PC-9 (cell line): Measurements from ENCODE around the gene STXBP2. TPM values are rescaled to one million over a fixed set of nuclear protein-coding genes. Genes with fewer than 3 reads are reported as not detected.
A peak's percentile ranks its signal among the peaks of the same experiment; 100 is the strongest.

ENCODE experiments used
- BruUV-seq: library from RNA; stranded (reverse); fragments of 400-500 nt; replicated peaks from 2 replicates; lab custom pipeline; 2021; lab: Mats Ljungman, UMichigan
- CTCF ChIA-PET: fragments of 300-600 bp; sonication (Branson Sonifier 250); formaldehyde crosslinking; loops from one replicate; lab custom pipeline; 2022; ENCODE audit warnings: antibody characterized with exemption; lab: Charles Lee
- POLR2A ChIA-PET: fragments of 300-600 bp; sonication (Branson Sonifier 250); formaldehyde crosslinking; loops from one replicate; lab custom pipeline; 2022; ENCODE audit warnings: antibody characterized with exemption; ENCODE audit not compliant: unreplicated experiment; lab: Charles Lee
- DNase-seq, 2 experiments: peaks; one replicate each; pipeline versions ENCODE4 v3.0.0 to v3.0.0-alpha.2; 2015 to 2022; ENCODE audit warnings: mixed read lengths in 1 of 2
- H2AFZ ChIP-seq: fragments of 200-600 bp; sonication (generic); 2 replicates; pipeline ENCODE4 v1.8.1; 2017; ENCODE audit warnings: antibody characterized with exemption
- H3F3A ChIP-seq: fragments of 200-600 bp; sonication (generic); 2 replicates; pipeline ENCODE4 v1.8.1; 2017; ENCODE audit warnings: antibody characterized with exemption, mild to moderate bottlenecking, low read depth; ENCODE audit not compliant: insufficient read depth
- H3K27ac ChIP-seq: fragments of 200-600 bp; sonication (generic); 2 replicates; pipeline ENCODE4 v1.6.1; 2016; ENCODE audit warnings: mixed run types
- H3K27me3 ChIP-seq: fragments of 200-600 bp; sonication (generic); 2 replicates; pipeline ENCODE4 v1.6.1; 2016; ENCODE audit warnings: low read depth, mixed run types; ENCODE audit not compliant: insufficient read depth
- H3K36me3 ChIP-seq: fragments of 200-600 bp; sonication (generic); 2 replicates; pipeline ENCODE4 v1.6.1; 2016; ENCODE audit warnings: low read depth, mixed run types
- H3K4me1 ChIP-seq: fragments of 200-600 bp; sonication (generic); replicated peaks from 2 replicates; pipeline ENCODE4 v1.6.1; 2016; ENCODE audit warnings: mixed run types; ENCODE audit not compliant: insufficient read depth
- H3K4me2 ChIP-seq: fragments of 200-600 bp; sonication (generic); 2 replicates; pipeline ENCODE4 v1.6.1; 2017; ENCODE audit warnings: mixed run types
- H3K4me3 ChIP-seq: fragments of 200-600 bp; sonication (generic); 2 replicates; pipeline ENCODE4 v1.6.1; 2016; ENCODE audit warnings: mixed run types
- H3K79me2 ChIP-seq: fragments of 200-600 bp; sonication (generic); 2 replicates; pipeline ENCODE4 v1.6.1; 2017; ENCODE audit warnings: low read depth, mixed run types
- H3K9me2 ChIP-seq: fragments of 200-600 bp; sonication (generic); 2 replicates; pipeline ENCODE4 v1.8.1; 2017; ENCODE audit warnings: mild to moderate bottlenecking; ENCODE audit not compliant: insufficient read depth
- H3K9me3 ChIP-seq: fragments of 200-600 bp; sonication (generic); 2 replicates; pipeline ENCODE4 v1.8.1; 2016; ENCODE audit warnings: low read depth; ENCODE audit not compliant: insufficient read depth
- H4K20me1 ChIP-seq: fragments of 200-600 bp; sonication (generic); 2 replicates; pipeline ENCODE4 v1.8.1; 2017; ENCODE audit not compliant: insufficient read depth
- EZH2 ChIP-seq: fragments of 200-600 bp; sonication (generic); IDR thresholded peaks from 2 replicates; pipeline ENCODE4 v1.8.0; 2017; ENCODE audit warnings: antibody characterized with exemption, low read depth
- intact Hi-C: fragments of 100-400 bp; cut with micrococcal nuclease; formaldehyde crosslinking; loops from one replicate; pipeline ENCODE4 v1.10.0; 2022; ENCODE audit not compliant: unreplicated experiment
- total RNA-seq: library from RNA; stranded (reverse); gene quantifications from 2 replicates; pipeline ENCODE4 v1.2.3, GENCODE V29; 2021
- TF ChIP-seq, protein P1 (sequence below): fragments of 200-600 bp; sonication (generic); conservative IDR thresholded peaks from 2 replicates; pipeline ENCODE4 v1.6.1; 2017; ENCODE audit warnings: mixed run types, antibody characterized with exemption, mild to moderate bottlenecking, moderate library complexity

The STXBP2 gene
- total RNA-seq, 1 experiment from 2014 or later, result 148 TPM

DNA sequence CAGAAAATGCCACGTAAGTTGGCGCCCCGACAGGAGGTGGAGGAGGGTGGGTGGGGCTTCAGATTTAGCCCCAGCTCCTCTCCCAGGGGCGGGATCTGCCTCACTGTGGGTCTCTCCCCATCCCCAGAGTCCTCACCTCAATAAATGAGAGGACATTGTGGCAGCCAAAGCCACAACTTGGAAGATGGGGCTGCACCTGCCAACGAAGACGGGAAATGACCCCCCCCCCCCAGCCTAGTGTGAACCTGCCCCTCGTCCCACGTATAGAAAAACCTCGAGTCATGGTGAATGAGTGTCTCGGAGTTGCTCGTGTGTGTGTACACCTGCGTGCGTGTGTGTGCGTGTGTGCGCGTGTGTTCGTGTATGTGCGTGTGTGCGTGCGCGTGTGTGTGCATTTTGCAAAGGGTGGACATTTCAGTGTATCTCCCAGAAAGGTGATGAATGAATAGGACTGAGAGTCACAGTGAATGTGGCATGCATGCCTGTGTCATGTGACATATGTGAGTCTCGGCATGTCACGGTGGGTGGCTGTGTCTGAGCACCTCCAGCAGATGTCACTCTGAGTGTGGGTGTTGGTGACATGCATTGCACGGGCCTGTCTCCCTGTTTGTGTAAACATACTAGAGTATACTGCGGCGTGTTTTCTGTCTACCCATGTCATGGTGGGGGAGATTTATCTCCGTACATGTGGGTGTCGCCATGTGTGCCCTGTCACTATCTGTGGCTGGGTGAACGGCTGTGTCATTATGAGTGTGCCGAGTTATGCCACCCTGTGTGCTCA lies 42.3 kb downstream of the STXBP2 start:
- Histone ChIP-seq H3K4me1 (peaks cover 9% of the 10 kb centered on the region; the same call in 1 of the 2 replicates), H3K9me2 (no peaks in the 10 kb centered on the region), H3K36me3 (0 out of 2 replicates have a peak, but pooled peaks cover 6% of the 10 kb centered on the region), H3K27me3 (peaks cover 30% of the 10 kb centered on the region), H4K20me1 (peaks cover 9% of the 10 kb centered on the region; the same call in 1 of the 2 replicates), H3F3A (peaks cover 16% of the 10 kb centered on the region; the same call in 1 of the 2 replicates), H3K4me3 (no peak overlapping the region), H3K79me2 (peaks cover 19% of the 10 kb centered on the region), H3K9me3 (0 out of 2 replicates have a peak, but pooled peaks cover under 1% of the 10 kb centered on the region), H3K4me2 (no peak overlapping the region), H3K27ac (no peak overlapping the region), H2AFZ (no peak overlapping the region)
- ChIA-PET CTCF (interaction anchor here (0.6 kb wide), 1 partner anchor 193 kb away, joined by 3 read pairs; no protein-coding TSS in a partner anchor), POLR2A (no interaction called here)
- intact Hi-C loops, result loop anchor here (2.0 to 10.0 kb wide), 3 partner anchors 60 to 324 kb away; partner anchors contain the start of genes CTXN1 and SNAPC2
- TF ChIP-seq, protein P1, sequence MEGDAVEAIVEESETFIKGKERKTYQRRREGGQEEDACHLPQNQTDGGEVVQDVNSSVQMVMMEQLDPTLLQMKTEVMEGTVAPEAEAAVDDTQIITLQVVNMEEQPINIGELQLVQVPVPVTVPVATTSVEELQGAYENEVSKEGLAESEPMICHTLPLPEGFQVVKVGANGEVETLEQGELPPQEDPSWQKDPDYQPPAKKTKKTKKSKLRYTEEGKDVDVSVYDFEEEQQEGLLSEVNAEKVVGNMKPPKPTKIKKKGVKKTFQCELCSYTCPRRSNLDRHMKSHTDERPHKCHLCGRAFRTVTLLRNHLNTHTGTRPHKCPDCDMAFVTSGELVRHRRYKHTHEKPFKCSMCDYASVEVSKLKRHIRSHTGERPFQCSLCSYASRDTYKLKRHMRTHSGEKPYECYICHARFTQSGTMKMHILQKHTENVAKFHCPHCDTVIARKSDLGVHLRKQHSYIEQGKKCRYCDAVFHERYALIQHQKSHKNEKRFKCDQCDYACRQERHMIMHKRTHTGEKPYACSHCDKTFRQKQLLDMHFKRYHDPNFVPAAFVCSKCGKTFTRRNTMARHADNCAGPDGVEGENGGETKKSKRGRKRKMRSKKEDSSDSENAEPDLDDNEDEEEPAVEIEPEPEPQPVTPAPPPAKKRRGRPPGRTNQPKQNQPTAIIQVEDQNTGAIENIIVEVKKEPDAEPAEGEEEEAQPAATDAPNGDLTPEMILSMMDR, result 0 out of 2 replicates have a peak, but pooled peaks have one; percentile 23
- no peak for TF ChIP-seq EZH2
- BruUV-seq, result no TSS peak
- DNase-seq, result no peak

DNA sequence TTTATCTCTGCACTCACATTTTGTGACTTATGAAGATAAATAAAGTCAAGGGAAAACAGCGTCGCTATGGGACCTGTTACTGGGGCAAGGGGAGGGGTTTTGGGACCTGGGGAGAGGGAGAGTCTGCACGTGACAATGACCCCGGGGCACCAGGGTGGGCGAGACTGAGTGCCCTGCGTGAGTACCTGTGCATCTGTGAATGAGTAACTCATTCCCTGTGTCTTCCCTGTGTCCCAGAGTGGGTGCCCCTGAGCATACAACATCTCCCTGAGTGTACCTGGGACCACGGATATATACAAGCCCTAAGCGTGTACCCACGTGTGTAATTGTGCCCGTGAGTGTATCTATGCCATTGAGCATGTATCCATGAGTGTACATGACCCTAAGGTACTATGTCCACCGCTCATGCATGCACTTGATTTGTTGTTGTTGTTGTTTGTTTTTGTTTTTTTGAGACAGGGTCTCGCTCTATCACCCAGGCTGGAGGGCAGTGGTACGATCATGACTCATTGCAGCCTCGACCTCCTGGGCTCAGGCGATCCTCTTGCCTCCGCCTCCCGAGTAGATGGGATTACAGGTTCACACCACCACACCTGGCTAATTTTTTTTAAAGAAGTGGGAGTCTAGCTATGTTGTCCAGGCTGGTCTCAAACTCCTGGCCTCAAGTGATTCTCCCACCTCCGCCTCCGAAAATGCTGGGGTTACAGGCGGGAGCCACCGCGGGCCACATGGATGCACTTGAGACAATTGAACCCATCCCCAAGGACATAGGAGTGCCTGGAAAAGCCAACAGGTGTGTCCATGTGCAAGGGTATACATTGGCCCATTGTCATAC lies 43.1 kb downstream of the STXBP2 start:
- no peak for DNase-seq
- Histone ChIP-seq H3K4me2 (peak overlapping the region; percentile 88), H3K4me1 (peaks cover 13% of the 10 kb centered on the region), H3K27me3 (peaks cover 30% of the 10 kb centered on the region), H3F3A (peaks cover 24% of the 10 kb centered on the region; the same call in 1 of the 2 replicates), H3K9me3 (no peaks in the 10 kb centered on the region), H2AFZ (peak overlapping the region; percentile 96), H4K20me1 (peaks cover 13% of the 10 kb centered on the region), H3K36me3 (0 out of 2 replicates have a peak, but pooled peaks cover 6% of the 10 kb centered on the region), H3K27ac (no peak overlapping the region), H3K4me3 (peak overlapping the region; percentile 91; the same call in 1 of the 2 replicates), H3K79me2 (peaks cover 19% of the 10 kb centered on the region), H3K9me2 (no peaks in the 10 kb centered on the region)
- POLR2A ChIA-PET, result interaction anchor here (0.7 kb wide), 1 partner anchor 304 kb away, joined by 3 read pairs; no protein-coding TSS in a partner anchor
- TF ChIP-seq, protein P1, result no peak
- no peak for TF ChIP-seq EZH2
- CTCF ChIA-PET, result interaction anchor here (1.3 to 1.6 kb wide), 4 partner anchors 113 to 172 kb away, joined by 4 to 19 read pairs (median 10); no protein-coding TSS in a partner anchor
- no TSS peak for BruUV-seq
- intact Hi-C loops, result loop anchor here (2.0 to 10.0 kb wide), 4 partner anchors 61 to 325 kb away; partner anchors contain the start of genes CTXN1 and SNAPC2
